Mesenchymal stem cell (in vitro differentiated cells and primary cell): ENCODE data around the gene LIPE.

ENCODE experiments used
- DNase-seq: peaks from one replicate; pipeline ENCODE4 v3.0.0-alpha.2; 2013
- H2AFZ ChIP-seq: one replicate; pipeline ENCODE4 v1.6.1; 2013; ENCODE audit warnings: low read depth, mild to moderate bottlenecking, control low read depth, inconsistent platforms, low read length, moderate library complexity
- H2AK5ac ChIP-seq: 2 replicates; pipeline ENCODE4 v1.6.1; 2013; ENCODE audit warnings: low read length, moderate library complexity, mild to moderate bottlenecking, inconsistent platforms; ENCODE audit not compliant: severe bottlenecking
- H2BK120ac ChIP-seq: one replicate; pipeline ENCODE4 v1.6.1; 2013; ENCODE audit warnings: low read depth, mild to moderate bottlenecking, inconsistent platforms, low read length, moderate library complexity
- H2BK12ac ChIP-seq, 2 experiments: one replicate each; pipeline ENCODE4 v1.6.1; 2013; ENCODE audit warnings: inconsistent platforms in 2 of 2, low read length in 2 of 2, mild to moderate bottlenecking in 2 of 2, moderate library complexity in 2 of 2, control low read depth in 1 of 2
- H2BK15ac ChIP-seq: one replicate; pipeline ENCODE4 v1.6.1; 2013; ENCODE audit warnings: mild to moderate bottlenecking, low read depth, inconsistent platforms; ENCODE audit not compliant: poor library complexity, severe bottlenecking
- H2BK5ac ChIP-seq: 2 replicates; pipeline ENCODE4 v1.6.1; 2013; ENCODE audit warnings: low read depth, mild to moderate bottlenecking, low read length, control low read depth, inconsistent platforms; ENCODE audit not compliant: poor library complexity, severe bottlenecking
- H3K14ac ChIP-seq, 2 experiments: one replicate each; pipeline ENCODE4 v1.6.1; 2013; ENCODE audit warnings: inconsistent platforms in 2 of 2, low read length in 2 of 2, control low read depth in 1 of 2, mild to moderate bottlenecking in 1 of 2, moderate library complexity in 1 of 2
- H3K18ac ChIP-seq, 2 experiments: one replicate each; pipeline ENCODE4 v1.6.1; 2013; ENCODE audit warnings: inconsistent platforms in 2 of 2, low read length in 2 of 2, control low read depth in 1 of 2, low read depth in 1 of 2, mild to moderate bottlenecking in 1 of 2
- H3K23ac ChIP-seq, 2 experiments: one replicate each; pipeline ENCODE4 v1.6.1; 2013; ENCODE audit warnings: inconsistent platforms in 2 of 2, low read length in 2 of 2, mild to moderate bottlenecking in 2 of 2, moderate library complexity in 2 of 2, control low read depth in 1 of 2
- H3K27ac ChIP-seq: 2 replicates; pipeline ENCODE4 v1.5.1; 2013; ENCODE audit warnings: mild to moderate bottlenecking, moderate library complexity, low read length, control low read depth, inconsistent platforms; ENCODE audit not compliant: poor library complexity, severe bottlenecking
- H3K27me3 ChIP-seq, 2 experiments: 2 replicates each; pipeline versions ENCODE4 v1.6.1 to v1.7.0; 2013; ENCODE audit warnings: low read length in 2 of 2, mild to moderate bottlenecking in 2 of 2, moderate library complexity in 2 of 2, control low read depth in 1 of 2, inconsistent platforms in 1 of 2; ENCODE audit not compliant: control insufficient read depth in 1 of 2, insufficient read depth in 1 of 2
- H3K36me3 ChIP-seq, 2 experiments: 2 replicates each; pipeline versions ENCODE4 v1.6.1 to v1.7.0; 2013; ENCODE audit warnings: low read length in 2 of 2, control low read depth in 1 of 2, inconsistent platforms in 1 of 2, low read depth in 1 of 2, mild to moderate bottlenecking in 1 of 2; ENCODE audit not compliant: insufficient read depth in 2 of 2, control insufficient read depth in 1 of 2
- H3K4ac ChIP-seq, 2 experiments: one replicate each; pipeline ENCODE4 v1.6.1; 2013; ENCODE audit warnings: inconsistent platforms in 2 of 2, low read length in 2 of 2, mild to moderate bottlenecking in 2 of 2, moderate library complexity in 2 of 2, control low read depth in 1 of 2, low read depth in 1 of 2
- H3K4me1 ChIP-seq: 2 replicates; pipeline ENCODE4 v1.6.1; 2013; ENCODE audit warnings: low read depth, low read length, control low read depth; ENCODE audit not compliant: control insufficient read depth, insufficient read depth
- H3K4me2 ChIP-seq: 2 replicates; pipeline ENCODE4 v1.6.1; 2013; ENCODE audit warnings: low read length, mild to moderate bottlenecking, inconsistent platforms; ENCODE audit not compliant: poor library complexity, severe bottlenecking
- H3K4me3 ChIP-seq, 2 experiments: 2 replicates each; pipeline versions ENCODE4 v1.5.1 to v1.7.0; 2013; ENCODE audit warnings: low read length in 2 of 2, mild to moderate bottlenecking in 2 of 2, control low read depth in 1 of 2, low read depth in 1 of 2; ENCODE audit not compliant: insufficient read depth in 1 of 2
- H3K79me1 ChIP-seq: replicated peaks from 2 replicates; pipeline ENCODE4 v1.6.1; 2013; ENCODE audit warnings: mild to moderate bottlenecking, control low read depth, low read length, inconsistent platforms; ENCODE audit not compliant: poor library complexity, severe bottlenecking
- H3K9ac ChIP-seq: 2 replicates; pipeline ENCODE4 v1.7.0; 2013; ENCODE audit warnings: mild to moderate bottlenecking, low read length, moderate library complexity
- H3K9me3 ChIP-seq: 2 replicates; pipeline ENCODE4 v1.7.0; 2013; ENCODE audit warnings: mild to moderate bottlenecking, low read length; ENCODE audit not compliant: control insufficient read depth
- H4K8ac ChIP-seq: one replicate; pipeline ENCODE4 v1.6.1; 2013; ENCODE audit warnings: inconsistent platforms, mild to moderate bottlenecking, low read length, moderate library complexity
- H4K91ac ChIP-seq: one replicate; pipeline ENCODE4 v1.6.1; 2013; ENCODE audit warnings: mild to moderate bottlenecking, low read length, inconsistent platforms
- WGBS: methylation state at CpG from one replicate; pipeline ENCODE4 v1.1.7; 2013; ENCODE audit warnings: mixed read lengths; 5-methylcytosine and 5-hydroxymethylcytosine counted together

Gene LIPE

GRCh38 chr19:42394751-42395150 lies 32.4 kb downstream of the LIPE start:
- Histone ChIP-seq H3K79me1 (peaks cover 13% of the 10 kb centered on the region), H3K4ac (no peak overlapping the region), H3K27ac (no peak overlapping the region), H3K9me3 (no peaks in the 10 kb centered on the region), H2AFZ (no peak overlapping the region), H3K27me3 (peaks cover 26 to 30% of the 10 kb centered on the region in 2 experiments), H3K4me1 (peaks cover 13% of the 10 kb centered on the region), H3K23ac (no peak overlapping the region), H3K4me2 (no peak overlapping the region), H3K36me3 (no peaks in the 10 kb centered on the region), H4K8ac (no peak overlapping the region), H2BK12ac (no peak overlapping the region), H3K4me3 (no peak overlapping the region), H4K91ac (no peak overlapping the region), H3K9ac (no peak overlapping the region), H2BK15ac (no peak overlapping the region), H3K18ac (no peak overlapping the region), H2AK5ac (no peak overlapping the region), H2BK5ac (no peak overlapping the region), H2BK120ac (no peak overlapping the region), H3K14ac (no peak overlapping the region)
- DNase-seq: peak; percentile 34
- WGBS: 83% methylated on average over 8 of the region's 8 CpGs

- H3K4me2 ChIP-seq: no peak overlapping the region
- no peak overlapping the region for H3K14ac ChIP-seq
- no peak overlapping the region for H2BK15ac ChIP-seq
- H4K91ac ChIP-seq: no peak overlapping the region
- H2AK5ac ChIP-seq: no peak overlapping the region
- peaks cover 27 to 40% of the 10 kb centered on the region in 2 experiments for H3K27me3 ChIP-seq
- H2AFZ ChIP-seq: no peak overlapping the region
- no peak overlapping the region for H3K18ac ChIP-seq
- H3K4me3 ChIP-seq: no peak overlapping the region
- peaks cover 7% of the 10 kb centered on the region for H3K4me1 ChIP-seq
- WGBS: 53% methylated on average over 4 of the region's 4 CpGs
- no peak overlapping the region for H3K27ac ChIP-seq
- H3K79me1 ChIP-seq: no peaks in the 10 kb centered on the region
- DNase-seq: no peak
- no peak overlapping the region for H2BK5ac ChIP-seq
- no peaks in the 10 kb centered on the region for H3K36me3 ChIP-seq
- no peak overlapping the region for H4K8ac ChIP-seq
- H3K4ac ChIP-seq: no peak overlapping the region
- H3K23ac ChIP-seq: no peak overlapping the region
- no peak overlapping the region for H2BK12ac ChIP-seq
- no peaks in the 10 kb centered on the region for H3K9me3 ChIP-seq
- no peak overlapping the region for H3K9ac ChIP-seq
- H2BK120ac ChIP-seq: no peak overlapping the region
Observed at GRCh38 chr19:42392165-42392564, 35.0 kb downstream of the LIPE start.

- H3K27me3 ChIP-seq: peaks cover 27 to 40% of the 10 kb centered on the region in 2 experiments
- H3K18ac ChIP-seq: no peak within 1 kb of the TSS
- no peak within 1 kb of the TSS for H3K14ac ChIP-seq
- H4K8ac ChIP-seq: no peak within 1 kb of the TSS
- H2BK5ac ChIP-seq: no peak within 1 kb of the TSS
- H3K4me3 ChIP-seq: no peak within 1 kb of the TSS
- H2BK12ac ChIP-seq: no peak within 1 kb of the TSS
- H2AFZ ChIP-seq: no peak within 1 kb of the TSS
- H3K79me1 ChIP-seq: no peaks in the 10 kb centered on the region
- no peaks in the 10 kb centered on the region for H3K36me3 ChIP-seq
- H2BK15ac ChIP-seq: no peak within 1 kb of the TSS
- H3K4me2 ChIP-seq: no peak within 1 kb of the TSS
- DNase-seq: no peak
- H2BK120ac ChIP-seq: no peak within 1 kb of the TSS
- no peak within 1 kb of the TSS for H2AK5ac ChIP-seq
- peaks cover 7% of the 10 kb centered on the region for H3K4me1 ChIP-seq
- H3K27ac ChIP-seq: no peak within 1 kb of the TSS
- H4K91ac ChIP-seq: no peak within 1 kb of the TSS
- 63% methylated on average over 12 of the region's 12 CpGs for WGBS
- no peak within 1 kb of the TSS for H3K23ac ChIP-seq
- no peak within 1 kb of the TSS for H3K4ac ChIP-seq
- no peaks in the 10 kb centered on the region for H3K9me3 ChIP-seq
- no peak within 1 kb of the TSS for H3K9ac ChIP-seq
Observed at GRCh38 chr19:42389899-42390298, 37.3 kb downstream of the LIPE start, which contains the start of gene CNFN. Gene CNFN, minus strand, starts transcription at chr19:42390297. Its CDS starts 1,260 bp downstream, at chr19:42389037.

GRCh38 chr19:42388851-42389489 lies 38.2 kb downstream of the LIPE start:
- H3K79me1 ChIP-seq: no peaks in the 10 kb centered on the region
- peaks cover 27 to 40% of the 10 kb centered on the region in 2 experiments for H3K27me3 ChIP-seq
- H3K14ac ChIP-seq: peak overlapping the region in 1 of 2 experiments; percentile 85
- no peak overlapping the region for H2BK5ac ChIP-seq
- no peak overlapping the region for H2AK5ac ChIP-seq
- H3K4ac ChIP-seq: no peak overlapping the region
- H2BK15ac ChIP-seq: no peak overlapping the region
- no peak overlapping the region for H2BK120ac ChIP-seq
- no peak overlapping the region for H2BK12ac ChIP-seq
- H3K4me3 ChIP-seq: no peak overlapping the region
- no peak overlapping the region for H3K18ac ChIP-seq
- H3K9ac ChIP-seq: no peak overlapping the region
- no peaks in the 10 kb centered on the region for H3K36me3 ChIP-seq
- no peak overlapping the region for H4K91ac ChIP-seq
- peak overlapping the region in 1 of 2 experiments; percentile 83 for H3K23ac ChIP-seq
- H3K9me3 ChIP-seq: no peaks in the 10 kb centered on the region
- H3K4me1 ChIP-seq: peaks cover 7% of the 10 kb centered on the region
- 85% methylated on average over 19 of the region's 20 CpGs for WGBS
- H2AFZ ChIP-seq: no peak overlapping the region
- H3K27ac ChIP-seq: no peak overlapping the region
- no peak overlapping the region for H3K4me2 ChIP-seq
- DNase-seq: no peak
- H4K8ac ChIP-seq: no peak overlapping the region
